A673 (cell line): ENCODE measurements around the gene TFAM.

Source experiments
- EZH2 ChIP-seq: fragments of 200-600 bp; sonication (generic); IDR thresholded peaks from 2 replicates; pipeline ENCODE4 v1.6.1; 2017; ENCODE audit warnings: borderline replicate concordance, low read depth, mild to moderate bottlenecking, mixed read lengths, antibody characterized with exemption, low read length; ENCODE audit not compliant: poor library complexity, severe bottlenecking
- TF ChIP-seq, protein P1 (sequence below): fragments of 300-800, 200-600 bp; sonication (generic); conservative IDR thresholded peaks from 2 replicates; pipeline ENCODE4 v1.5.1; 2017; ENCODE audit warnings: low read depth, mild to moderate bottlenecking, antibody characterized with exemption, low read length, moderate library complexity, mixed read lengths

DNA sequence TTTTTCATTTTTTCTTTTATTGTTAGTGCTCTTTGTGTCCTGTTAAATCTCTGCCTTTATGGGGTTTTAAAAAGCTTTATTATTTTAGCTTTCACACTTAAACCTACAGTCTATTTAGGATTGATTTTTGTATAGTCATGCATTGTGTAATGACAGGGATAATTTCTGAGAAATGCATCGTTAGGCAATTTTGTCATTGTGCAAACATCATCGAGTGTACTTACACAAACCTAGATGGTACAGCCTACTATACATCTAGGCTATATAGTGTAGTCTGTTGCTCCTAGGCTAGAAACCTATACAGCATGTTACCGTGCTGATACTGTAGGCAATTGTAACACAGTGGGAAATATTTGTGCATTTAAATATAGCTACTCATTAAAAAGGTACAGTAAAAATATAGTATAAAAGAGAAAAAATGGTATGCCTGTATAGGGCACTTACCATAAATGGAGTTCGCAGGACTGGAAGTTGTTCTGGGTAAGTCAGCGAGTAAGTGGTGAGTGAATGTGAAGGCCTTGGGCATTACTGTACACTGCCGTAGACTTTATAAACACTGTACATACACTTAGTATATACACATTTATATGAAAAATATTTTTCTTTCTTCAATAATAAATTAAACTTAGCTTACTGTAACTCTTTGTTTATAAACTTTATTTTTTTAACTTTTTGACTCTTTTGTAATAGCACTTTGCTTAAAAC lies 34.4 kb upstream of the TFAM start:
- TF ChIP-seq, protein P1, sequence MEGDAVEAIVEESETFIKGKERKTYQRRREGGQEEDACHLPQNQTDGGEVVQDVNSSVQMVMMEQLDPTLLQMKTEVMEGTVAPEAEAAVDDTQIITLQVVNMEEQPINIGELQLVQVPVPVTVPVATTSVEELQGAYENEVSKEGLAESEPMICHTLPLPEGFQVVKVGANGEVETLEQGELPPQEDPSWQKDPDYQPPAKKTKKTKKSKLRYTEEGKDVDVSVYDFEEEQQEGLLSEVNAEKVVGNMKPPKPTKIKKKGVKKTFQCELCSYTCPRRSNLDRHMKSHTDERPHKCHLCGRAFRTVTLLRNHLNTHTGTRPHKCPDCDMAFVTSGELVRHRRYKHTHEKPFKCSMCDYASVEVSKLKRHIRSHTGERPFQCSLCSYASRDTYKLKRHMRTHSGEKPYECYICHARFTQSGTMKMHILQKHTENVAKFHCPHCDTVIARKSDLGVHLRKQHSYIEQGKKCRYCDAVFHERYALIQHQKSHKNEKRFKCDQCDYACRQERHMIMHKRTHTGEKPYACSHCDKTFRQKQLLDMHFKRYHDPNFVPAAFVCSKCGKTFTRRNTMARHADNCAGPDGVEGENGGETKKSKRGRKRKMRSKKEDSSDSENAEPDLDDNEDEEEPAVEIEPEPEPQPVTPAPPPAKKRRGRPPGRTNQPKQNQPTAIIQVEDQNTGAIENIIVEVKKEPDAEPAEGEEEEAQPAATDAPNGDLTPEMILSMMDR, result no peak
- no peak for TF ChIP-seq EZH2
